H9 (cell line): ENCODE results near the gene COX5A. TPM values are rescaled to one million over a fixed set of nuclear protein-coding genes. Genes with fewer than 3 reads are reported as not detected.

Experiments used
- DNase-seq: peaks from one replicate; pipeline ENCODE4 v3.0.0-alpha.2; 2017
- H2AFZ ChIP-seq: one replicate; pipeline ENCODE4 v1.6.1; 2013; ENCODE audit warnings: mild to moderate bottlenecking, low read length, control low read depth, moderate library complexity
- H2AK5ac ChIP-seq: 2 replicates; pipeline ENCODE4 v1.6.1; 2013; ENCODE audit warnings: low read length, control low read depth, mixed read lengths; ENCODE audit not compliant: insufficient read length
- H2BK120ac ChIP-seq: one replicate; pipeline ENCODE4 v1.6.1; 2013; ENCODE audit warnings: low read depth, mild to moderate bottlenecking, low read length, control low read depth, inconsistent platforms; ENCODE audit not compliant: poor library complexity, severe bottlenecking
- H2BK12ac ChIP-seq: 2 replicates; pipeline ENCODE4 v1.6.1; 2013; ENCODE audit warnings: low read length, control low read depth, mixed read lengths, low read depth; ENCODE audit not compliant: insufficient read length
- H2BK15ac ChIP-seq: 2 replicates; pipeline ENCODE4 v1.6.1; 2013; ENCODE audit warnings: low read depth, low read length, control low read depth
- H2BK20ac ChIP-seq: one replicate; pipeline ENCODE4 v1.6.1; 2013; ENCODE audit warnings: low read depth, mild to moderate bottlenecking, low read length, control low read depth, inconsistent platforms; ENCODE audit not compliant: poor library complexity, severe bottlenecking
- H2BK5ac ChIP-seq: 2 replicates; pipeline ENCODE4 v1.6.1; 2013; ENCODE audit warnings: low read length, control low read depth, mixed read lengths; ENCODE audit not compliant: insufficient read length
- H3K14ac ChIP-seq: 2 replicates; pipeline ENCODE4 v1.6.1; 2013; ENCODE audit warnings: low read length, control low read depth; ENCODE audit not compliant: insufficient read depth
- H3K18ac ChIP-seq: 2 replicates; pipeline ENCODE4 v1.6.1; 2013; ENCODE audit warnings: low read depth, mild to moderate bottlenecking, mixed read lengths, low read length, control low read depth; ENCODE audit not compliant: insufficient read length
- H3K23ac ChIP-seq: 2 replicates; pipeline ENCODE4 v1.6.1; 2013; ENCODE audit warnings: low read length, control low read depth, mixed read lengths, low read depth; ENCODE audit not compliant: insufficient read length
- H3K23me2 ChIP-seq: 2 replicates; pipeline ENCODE4 v1.6.1; 2013; ENCODE audit warnings: low read depth, mild to moderate bottlenecking, mixed read lengths, low read length, control low read depth; ENCODE audit not compliant: insufficient read length, poor library complexity, severe bottlenecking
- H3K27ac ChIP-seq: 2 replicates; pipeline ENCODE4 v1.5.1; 2013; ENCODE audit warnings: low read length, control low read depth, mixed read lengths, low read depth; ENCODE audit not compliant: insufficient read length
- H3K27me3 ChIP-seq: 2 replicates; pipeline ENCODE4 v1.6.1; 2013; ENCODE audit warnings: low read length, control low read depth, inconsistent platforms; ENCODE audit not compliant: insufficient read depth
- H3K4ac ChIP-seq: 2 replicates; pipeline ENCODE4 v1.6.1; 2013; ENCODE audit warnings: low read depth, mild to moderate bottlenecking, control low read depth, inconsistent platforms, low read length, moderate library complexity
- H3K4me1 ChIP-seq: 2 replicates; pipeline ENCODE4 v1.6.1; 2013; ENCODE audit warnings: low read length, control low read depth, inconsistent platforms; ENCODE audit not compliant: insufficient read depth
- H3K4me2 ChIP-seq: 2 replicates; pipeline ENCODE4 v1.6.1; 2013; ENCODE audit warnings: low read length, control low read depth, mixed read lengths; ENCODE audit not compliant: insufficient read length, insufficient read depth
- H3K56ac ChIP-seq: 2 replicates; pipeline ENCODE4 v1.6.1; 2013; ENCODE audit warnings: low read depth, mild to moderate bottlenecking, mixed read lengths, low read length, control low read depth; ENCODE audit not compliant: insufficient read length
- H3K79me1 ChIP-seq: 2 replicates; pipeline ENCODE4 v1.6.1; 2013; ENCODE audit warnings: low read depth, mild to moderate bottlenecking, moderate library complexity, low read length, control low read depth, inconsistent platforms; ENCODE audit not compliant: insufficient read depth, poor library complexity, severe bottlenecking
- H3K79me2 ChIP-seq: 2 replicates; pipeline ENCODE4 v1.6.1; 2013; ENCODE audit warnings: low read length, control low read depth, inconsistent platforms; ENCODE audit not compliant: insufficient read depth
- H3K9ac ChIP-seq: 2 replicates; pipeline ENCODE4 v1.6.1; 2013; ENCODE audit warnings: low read length, control low read depth, mixed read lengths; ENCODE audit not compliant: insufficient read length; ENCODE audit errors: extremely low read depth
- H3K9me3 ChIP-seq: one replicate; pipeline ENCODE4 v1.6.1; 2013; ENCODE audit warnings: low read depth, low read length, inconsistent platforms; ENCODE audit not compliant: control insufficient read depth
- H3T11ph ChIP-seq: one replicate; pipeline ENCODE4 v1.6.1; 2013; ENCODE audit warnings: mild to moderate bottlenecking, low read length, control low read depth, inconsistent platforms
- H4K20me1 ChIP-seq: one replicate; pipeline ENCODE4 v1.6.1; 2013; ENCODE audit not compliant: control insufficient read depth, insufficient read length, insufficient read depth
- H4K5ac ChIP-seq: 2 replicates; pipeline ENCODE4 v1.6.1; 2013; ENCODE audit warnings: low read depth, mild to moderate bottlenecking, mixed read lengths, low read length, control low read depth; ENCODE audit not compliant: insufficient read length
- H4K8ac ChIP-seq: replicated peaks from 2 replicates; pipeline ENCODE4 v1.6.1; 2013; ENCODE audit warnings: low read length, control low read depth, mixed read lengths, low read depth; ENCODE audit not compliant: insufficient read length
- H4K91ac ChIP-seq: 2 replicates; pipeline ENCODE4 v1.6.1; 2013; ENCODE audit warnings: low read depth, mild to moderate bottlenecking, moderate library complexity, mixed read lengths, low read length, control low read depth; ENCODE audit not compliant: insufficient read length
- H3K27ac Mint-ChIP-seq, 3 experiments: 2 replicates in 2 of 3; 3 replicates in 1 of 3; pipeline ENCODE4 v1.8.0; 2020 to 2021; ENCODE audit warnings: mixed read lengths in 3 of 3, mild to moderate bottlenecking in 1 of 3, moderate library complexity in 1 of 3
- H3K27me3 Mint-ChIP-seq: 2 replicates; pipeline ENCODE4 v1.8.0; 2021; ENCODE audit warnings: low read depth, mild to moderate bottlenecking, moderate library complexity, mixed read lengths
- H3K36me3 Mint-ChIP-seq, 3 experiments: 2 replicates in 2 of 3; 3 replicates in 1 of 3; pipeline ENCODE4 v1.8.0; 2020 to 2021; ENCODE audit warnings: low read depth in 3 of 3, mixed read lengths in 3 of 3; ENCODE audit not compliant: insufficient read depth in 1 of 3
- H3K4me1 Mint-ChIP-seq, 2 experiments: 2 replicates each; pipeline ENCODE4 v1.8.0; 2020; ENCODE audit warnings: mixed read lengths in 2 of 2
- H3K4me3 Mint-ChIP-seq, 2 experiments: 2 replicates in 1 of 2; 3 replicates in 1 of 2; pipeline ENCODE4 v1.8.0; 2020 to 2021; ENCODE audit warnings: mild to moderate bottlenecking in 2 of 2, mixed read lengths in 2 of 2, moderate library complexity in 1 of 2
- H3K9me3 Mint-ChIP-seq, 2 experiments: 2 replicates in 1 of 2; 3 replicates in 1 of 2; pipeline ENCODE4 v1.8.0; 2020; ENCODE audit warnings: mild to moderate bottlenecking in 2 of 2, mixed read lengths in 2 of 2, moderate library complexity in 1 of 2
- WGBS: extraction: QIAGEN DNeasy Blood & Tissue Kit; methylation state at CpG from one replicate; pipeline ENCODE4 v1.1.7; 2013; ENCODE audit warnings: missing lambda C conversion rate, low lambda C conversion rate, mixed read lengths; ENCODE audit not compliant: insufficient read length; ENCODE audit errors: extremely low coverage; 5-methylcytosine and 5-hydroxymethylcytosine counted together
- total RNA-seq: library from RNA; stranded (reverse); gene quantifications from 2 replicates; pipeline ENCODE4 v1.2.1, GENCODE V29; 2021
- TF ChIP-seq, protein P1 (sequence below): fragments of 200-600 bp; sonication (generic); conservative IDR thresholded peaks from 3 replicates; pipeline ENCODE4 v1.8.0; 2021; ENCODE audit warnings: antibody characterized with exemption, mild to moderate bottlenecking

Gene COX5A
- total RNA-seq, 1 experiment from 2014 or later = 331 TPM

- Histone ChIP-seq H4K5ac (no peak overlapping the region), H3K9me3 (no peaks in the 10 kb centered on the region), H4K91ac (no peak overlapping the region), H3K23me2 (peaks cover 9% of the 10 kb centered on the region), H3K9ac (no peak overlapping the region), H2BK20ac (no peak overlapping the region), H3T11ph (no peak overlapping the region), H4K20me1 (no peaks in the 10 kb centered on the region), H3K27ac (no peak overlapping the region), H3K14ac (no peak overlapping the region), H4K8ac (no peak overlapping the region), H2BK12ac (no peak overlapping the region), H3K23ac (no peak overlapping the region), H3K4ac (no peak overlapping the region), H2BK15ac (no peak overlapping the region), H3K4me1 (no peaks in the 10 kb centered on the region), H3K56ac (no peak overlapping the region), H2BK120ac (no peak overlapping the region), H3K79me1 (no peaks in the 10 kb centered on the region), H2AFZ (no peak overlapping the region), H3K27me3 (no peaks in the 10 kb centered on the region), H2AK5ac (no peak overlapping the region), H2BK5ac (no peak overlapping the region), H3K4me2 (no peak overlapping the region), H3K18ac (no peak overlapping the region), H3K79me2 (no peaks in the 10 kb centered on the region)
- H3K27me3 Mint-ChIP-seq = no peaks in the 10 kb centered on the region
- TF ChIP-seq, protein P1, sequence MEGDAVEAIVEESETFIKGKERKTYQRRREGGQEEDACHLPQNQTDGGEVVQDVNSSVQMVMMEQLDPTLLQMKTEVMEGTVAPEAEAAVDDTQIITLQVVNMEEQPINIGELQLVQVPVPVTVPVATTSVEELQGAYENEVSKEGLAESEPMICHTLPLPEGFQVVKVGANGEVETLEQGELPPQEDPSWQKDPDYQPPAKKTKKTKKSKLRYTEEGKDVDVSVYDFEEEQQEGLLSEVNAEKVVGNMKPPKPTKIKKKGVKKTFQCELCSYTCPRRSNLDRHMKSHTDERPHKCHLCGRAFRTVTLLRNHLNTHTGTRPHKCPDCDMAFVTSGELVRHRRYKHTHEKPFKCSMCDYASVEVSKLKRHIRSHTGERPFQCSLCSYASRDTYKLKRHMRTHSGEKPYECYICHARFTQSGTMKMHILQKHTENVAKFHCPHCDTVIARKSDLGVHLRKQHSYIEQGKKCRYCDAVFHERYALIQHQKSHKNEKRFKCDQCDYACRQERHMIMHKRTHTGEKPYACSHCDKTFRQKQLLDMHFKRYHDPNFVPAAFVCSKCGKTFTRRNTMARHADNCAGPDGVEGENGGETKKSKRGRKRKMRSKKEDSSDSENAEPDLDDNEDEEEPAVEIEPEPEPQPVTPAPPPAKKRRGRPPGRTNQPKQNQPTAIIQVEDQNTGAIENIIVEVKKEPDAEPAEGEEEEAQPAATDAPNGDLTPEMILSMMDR = no peak
- no CpG with 5 or more reads among the region's 4 CpGs for WGBS
- no peak for DNase-seq
- no peak overlapping the region for H3K27ac Mint-ChIP-seq
- H3K4me1 Mint-ChIP-seq = peaks cover 19 to 20% of the 10 kb centered on the region in 2 experiments
- peaks cover 0 to 5% of the 10 kb centered on the region in 2 experiments; a peak in 1 of 5 replicates for H3K9me3 Mint-ChIP-seq
- no peak overlapping the region for H3K4me3 Mint-ChIP-seq
- H3K36me3 Mint-ChIP-seq = peaks cover 32 to 46% (median 40%) of the 10 kb centered on the region in 3 experiments
Observed at GRCh38 chr15:74908635-74909034, 29.2 kb downstream of the COX5A start.
